ENCODE results near the gene FREM2.

The FREM2 gene

DNA sequence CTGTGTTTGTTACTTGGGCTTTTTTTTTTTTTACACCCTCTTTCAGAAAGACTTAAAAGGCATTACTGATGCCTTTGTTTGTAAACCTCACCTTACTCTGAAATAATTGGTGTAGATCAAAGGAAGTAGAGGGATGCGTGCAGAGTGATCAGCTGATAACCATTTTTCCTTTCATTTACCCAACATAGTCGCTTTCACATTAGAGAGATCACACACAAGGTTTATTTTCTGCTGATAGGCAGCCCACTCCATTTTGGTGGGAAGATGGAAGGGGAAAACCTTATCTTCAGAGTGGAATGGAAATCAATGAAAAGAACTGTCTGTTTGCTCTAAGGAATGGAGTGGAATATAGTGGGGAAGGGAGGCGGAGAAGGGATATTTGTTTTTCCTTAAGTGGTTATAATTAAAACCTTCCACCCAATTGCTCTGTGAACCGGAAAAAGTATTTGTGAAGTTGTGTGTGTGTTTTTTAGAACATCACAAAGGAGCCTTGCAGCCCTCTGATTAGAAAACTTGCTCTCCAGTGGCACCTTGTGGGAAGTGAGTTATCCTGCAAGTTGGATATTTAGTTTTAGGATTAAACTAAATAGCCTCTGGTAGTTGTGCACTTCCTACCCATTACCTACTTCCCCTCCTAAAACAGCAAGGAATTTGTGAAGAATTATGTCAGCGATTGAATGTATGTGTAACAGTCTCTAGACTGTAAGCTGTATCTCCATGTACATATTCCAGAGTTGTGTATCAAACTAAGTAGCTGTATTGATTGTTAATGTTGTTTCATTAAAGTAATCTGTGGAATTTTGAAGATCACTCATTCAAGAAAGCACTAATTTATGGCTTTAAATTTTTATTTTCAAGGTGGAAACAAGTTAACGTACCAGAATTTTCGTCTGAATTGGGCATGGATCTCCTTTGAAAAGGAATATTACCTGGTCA is 76.8 kb downstream of the FREM2 start:
- H3K9me3 ChIP-seq (ENCODE audit: severe bottlenecking), result no peaks in the 10 kb centered on the region
- H3K36me3 ChIP-seq (ENCODE audit: low read depth), result no peaks in the 10 kb centered on the region
- peak; percentile 45; the same call in 1 of the 3 replicates for ATAC-seq (ENCODE audit: low read depth)
- no peak overlapping the region for H3K4me3 ChIP-seq (ENCODE audit: severe bottlenecking)
- DNase-seq (ENCODE audit: low spot score), result no peak
- no peaks in the 10 kb centered on the region for H3K4me1 ChIP-seq (ENCODE audit: insufficient read depth, poor library complexity, severe bottlenecking)
- TF ChIP-seq, protein P1, sequence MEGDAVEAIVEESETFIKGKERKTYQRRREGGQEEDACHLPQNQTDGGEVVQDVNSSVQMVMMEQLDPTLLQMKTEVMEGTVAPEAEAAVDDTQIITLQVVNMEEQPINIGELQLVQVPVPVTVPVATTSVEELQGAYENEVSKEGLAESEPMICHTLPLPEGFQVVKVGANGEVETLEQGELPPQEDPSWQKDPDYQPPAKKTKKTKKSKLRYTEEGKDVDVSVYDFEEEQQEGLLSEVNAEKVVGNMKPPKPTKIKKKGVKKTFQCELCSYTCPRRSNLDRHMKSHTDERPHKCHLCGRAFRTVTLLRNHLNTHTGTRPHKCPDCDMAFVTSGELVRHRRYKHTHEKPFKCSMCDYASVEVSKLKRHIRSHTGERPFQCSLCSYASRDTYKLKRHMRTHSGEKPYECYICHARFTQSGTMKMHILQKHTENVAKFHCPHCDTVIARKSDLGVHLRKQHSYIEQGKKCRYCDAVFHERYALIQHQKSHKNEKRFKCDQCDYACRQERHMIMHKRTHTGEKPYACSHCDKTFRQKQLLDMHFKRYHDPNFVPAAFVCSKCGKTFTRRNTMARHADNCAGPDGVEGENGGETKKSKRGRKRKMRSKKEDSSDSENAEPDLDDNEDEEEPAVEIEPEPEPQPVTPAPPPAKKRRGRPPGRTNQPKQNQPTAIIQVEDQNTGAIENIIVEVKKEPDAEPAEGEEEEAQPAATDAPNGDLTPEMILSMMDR (IDR thresholded peaks at IDR 0.05; ENCODE audit: poor library complexity, severe bottlenecking), result peak; percentile 63
- no peak overlapping the region for H3K27ac ChIP-seq (ENCODE audit: poor library complexity, severe bottlenecking)
- peaks cover 7% of the 10 kb centered on the region for H3K27me3 ChIP-seq (ENCODE audit: insufficient read depth, poor library complexity, severe bottlenecking)

DNA sequence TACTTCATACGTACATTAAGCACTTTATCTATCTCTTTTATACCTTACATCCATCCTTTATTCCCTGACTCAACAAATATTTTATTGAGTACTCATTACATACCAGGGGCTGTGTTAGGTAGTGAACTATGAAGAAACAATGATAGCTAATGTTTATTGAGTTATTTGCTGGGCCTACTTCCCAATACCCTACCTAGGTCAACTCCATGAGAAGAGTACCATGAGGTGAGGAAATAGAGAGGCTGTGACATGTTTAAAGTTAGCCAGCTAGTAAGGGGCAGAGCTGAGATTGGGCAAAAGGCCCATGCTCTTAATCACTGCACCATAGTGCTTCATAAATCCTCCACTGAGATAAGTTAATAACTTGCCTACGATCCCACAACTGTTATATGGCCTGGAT is 79.9 kb downstream of the FREM2 start:
- Histone ChIP-seq H3K4me3 (ENCODE audit: severe bottlenecking) (no peak overlapping the region), H3K36me3 (ENCODE audit: low read depth) (no peaks in the 10 kb centered on the region), H3K27ac (ENCODE audit: poor library complexity, severe bottlenecking) (no peak overlapping the region), H3K9me3 (ENCODE audit: severe bottlenecking) (no peaks in the 10 kb centered on the region), H3K4me1 (ENCODE audit: insufficient read depth, poor library complexity, severe bottlenecking) (no peaks in the 10 kb centered on the region), H3K27me3 (ENCODE audit: insufficient read depth, poor library complexity, severe bottlenecking) (peaks cover 3% of the 10 kb centered on the region)
- DNase-seq (ENCODE audit: low spot score), result no peak
- no peak for ATAC-seq (ENCODE audit: low read depth)
- TF ChIP-seq, protein P1 (IDR thresholded peaks at IDR 0.05; ENCODE audit: poor library complexity, severe bottlenecking), result no peak

DNA sequence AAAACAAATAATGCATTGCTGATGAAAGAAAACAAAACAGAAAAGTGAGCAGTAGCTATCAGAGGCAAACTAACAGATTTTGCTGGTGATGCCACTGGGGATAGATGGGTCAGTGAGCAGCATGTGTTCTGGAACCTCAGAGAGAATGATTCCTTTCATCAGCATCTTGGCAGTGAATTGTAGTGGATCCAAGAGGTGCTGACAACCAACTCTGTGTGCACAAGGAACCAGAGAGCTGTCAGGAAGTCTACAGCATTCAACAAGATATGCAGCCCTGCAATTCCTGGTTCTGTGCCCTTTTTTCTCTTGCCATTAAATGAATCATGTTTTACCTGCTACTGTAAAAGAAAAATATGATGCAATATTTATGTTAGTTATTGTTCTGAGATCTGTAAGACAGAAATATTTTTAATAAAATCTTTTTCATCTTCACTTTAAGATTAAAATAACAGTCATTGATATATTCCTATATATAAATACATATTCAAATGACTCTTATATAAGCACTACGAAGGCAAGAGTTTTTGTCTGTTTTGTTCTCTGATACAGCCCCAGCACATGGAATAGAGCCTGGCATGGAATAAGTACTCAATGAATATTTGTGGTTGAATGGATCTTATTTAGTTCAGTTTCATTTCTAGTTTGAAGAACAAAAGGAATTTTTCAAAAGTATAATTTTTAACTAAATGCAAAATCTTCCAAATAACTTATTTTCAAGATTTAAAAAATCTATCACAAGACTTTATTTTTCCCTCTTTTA is 80.8 kb downstream of the FREM2 start:
- Histone ChIP-seq H3K4me3 (ENCODE audit: severe bottlenecking) (no peak overlapping the region), H3K36me3 (ENCODE audit: low read depth) (no peaks in the 10 kb centered on the region), H3K4me1 (ENCODE audit: insufficient read depth, poor library complexity, severe bottlenecking) (no peaks in the 10 kb centered on the region), H3K27me3 (ENCODE audit: insufficient read depth, poor library complexity, severe bottlenecking) (peaks cover 3% of the 10 kb centered on the region), H3K9me3 (ENCODE audit: severe bottlenecking) (no peaks in the 10 kb centered on the region), H3K27ac (ENCODE audit: poor library complexity, severe bottlenecking) (no peak overlapping the region)
- TF ChIP-seq, protein P1 (IDR thresholded peaks at IDR 0.05; ENCODE audit: poor library complexity, severe bottlenecking), result no peak
- DNase-seq (ENCODE audit: low spot score), result no peak
- no peak for ATAC-seq (ENCODE audit: low read depth)

DNA sequence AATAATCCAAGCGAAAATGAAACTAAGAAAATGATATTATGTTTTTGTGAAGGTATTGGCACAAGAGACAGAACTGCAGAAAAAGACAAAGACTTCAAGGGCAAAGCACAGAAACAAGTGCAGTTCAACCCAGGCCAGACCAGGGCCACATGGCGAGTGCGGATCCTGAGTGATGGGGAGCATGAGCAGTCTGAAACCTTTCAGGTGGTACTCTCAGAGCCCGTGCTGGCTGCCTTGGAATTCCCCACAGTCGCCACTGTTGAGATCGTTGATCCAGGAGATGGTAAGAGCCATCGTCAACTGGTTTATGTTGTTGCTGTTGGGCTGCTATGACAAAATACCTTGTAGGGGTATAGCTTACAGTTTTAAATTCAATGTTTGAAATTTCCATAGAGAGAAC is 82.6 kb downstream of the FREM2 start:
- TF ChIP-seq, protein P1 (IDR thresholded peaks at IDR 0.05; ENCODE audit: poor library complexity, severe bottlenecking), result no peak
- H3K36me3 ChIP-seq (ENCODE audit: low read depth), result no peaks in the 10 kb centered on the region
- H3K4me3 ChIP-seq (ENCODE audit: severe bottlenecking), result no peak overlapping the region
- no peaks in the 10 kb centered on the region for H3K4me1 ChIP-seq (ENCODE audit: insufficient read depth, poor library complexity, severe bottlenecking)
- H3K9me3 ChIP-seq (ENCODE audit: severe bottlenecking), result no peaks in the 10 kb centered on the region
- ATAC-seq (ENCODE audit: low read depth) (no peak), DNase-seq (ENCODE audit: low spot score) (no peak)
- H3K27ac ChIP-seq (ENCODE audit: poor library complexity, severe bottlenecking), result no peak overlapping the region
- no peaks in the 10 kb centered on the region for H3K27me3 ChIP-seq (ENCODE audit: insufficient read depth, poor library complexity, severe bottlenecking)

Measured in RWPE2 (cell line).